CD4-positive, alpha-beta memory T cell (primary cell): ENCODE data around the gene CASS4. TPM values are rescaled to one million over a fixed set of nuclear protein-coding genes. Genes with fewer than 3 reads are reported as not detected.
"Not testable (repeated sequence)": the region's sequence is repeated elsewhere in the genome, so short reads cannot be mapped to it uniquely, and the experiment has no call there.

Experiments used
- CTCF ChIA-PET: fragments of 350-600 bp; sonication (Branson Sonifier 250); formaldehyde crosslinking; loops from one replicate; lab custom pipeline; 2021; ENCODE audit warnings: inconsistent platforms; ENCODE audit not compliant: partially characterized antibody; lab: Charles Lee
- POLR2A ChIA-PET: fragments of 350-600 bp; sonication (Branson Sonifier 250); formaldehyde crosslinking; loops from one replicate; lab custom pipeline; 2021; ENCODE audit not compliant: partially characterized antibody; lab: Charles Lee
- DNase-seq, 5 donors: peaks; one replicate each; pipeline versions ENCODE4 v3.0.0 to v3.0.0-alpha.2; 2020 to 2022; ENCODE audit warnings: mixed read lengths in 1 of 5
- H3K27ac ChIP-seq: one replicate; pipeline ENCODE4 v1.7.0; 2013; ENCODE audit warnings: low read depth, low read length
- H3K27me3 ChIP-seq: 2 replicates; pipeline ENCODE4 v1.7.0; 2013; ENCODE audit warnings: mild to moderate bottlenecking, low read length, moderate library complexity; ENCODE audit not compliant: insufficient read depth
- H3K36me3 ChIP-seq: 2 replicates; pipeline ENCODE4 v1.7.0; 2013; ENCODE audit warnings: mild to moderate bottlenecking, low read length, moderate library complexity; ENCODE audit not compliant: insufficient read depth
- H3K4me1 ChIP-seq: 2 replicates; pipeline ENCODE4 v1.7.0; 2013; ENCODE audit warnings: mild to moderate bottlenecking, low read length, moderate library complexity; ENCODE audit not compliant: insufficient read depth
- H3K4me3 ChIP-seq, 2 donors: one replicate each; pipeline ENCODE4 v1.7.0; 2013; ENCODE audit warnings: low read length in 2 of 2, mild to moderate bottlenecking in 1 of 2
- H3K9me3 ChIP-seq, 2 donors: one replicate each; pipeline ENCODE4 v1.7.0; 2013; ENCODE audit warnings: low read length in 2 of 2, control low read depth in 1 of 2; ENCODE audit not compliant: control insufficient read depth in 1 of 2
- H3K27ac Mint-ChIP-seq, 7 donors: one replicate each; pipeline ENCODE4 v1.8.0; 2020 to 2021; ENCODE audit warnings: mixed read lengths in 7 of 7, mild to moderate bottlenecking in 6 of 7, inconsistent platforms in 3 of 7, moderate library complexity in 3 of 7
- H3K27me3 Mint-ChIP-seq, 2 donors: one replicate each; pipeline ENCODE4 v1.8.0; 2020 to 2021; ENCODE audit warnings: mixed read lengths in 2 of 2
- H3K36me3 Mint-ChIP-seq, 2 donors: one replicate each; pipeline ENCODE4 v1.8.0; 2020 to 2021; ENCODE audit warnings: mixed read lengths in 2 of 2, inconsistent platforms in 1 of 2, mild to moderate bottlenecking in 1 of 2
- H3K4me1 Mint-ChIP-seq, 4 donors: one replicate each; pipeline ENCODE4 v1.8.0; 2020 to 2021; ENCODE audit warnings: mixed read lengths in 4 of 4, mild to moderate bottlenecking in 1 of 4
- H3K4me3 Mint-ChIP-seq, 8 donors: one replicate each; pipeline ENCODE4 v1.8.0; 2020 to 2021; ENCODE audit warnings: mixed read lengths in 8 of 8, mild to moderate bottlenecking in 7 of 8, moderate library complexity in 6 of 8, inconsistent platforms in 3 of 8
- H3K9me3 Mint-ChIP-seq, 8 donors: one replicate each; pipeline ENCODE4 v1.8.0; 2020 to 2021; ENCODE audit warnings: mixed read lengths in 8 of 8, mild to moderate bottlenecking in 5 of 8, inconsistent platforms in 3 of 8, moderate library complexity in 1 of 8
- intact Hi-C: fragments of 100-400 bp; cut with micrococcal nuclease; formaldehyde crosslinking; loops from one replicate; pipeline ENCODE4 v1.15.1; 2023
- polyA plus RNA-seq, 2 donors: library from polyadenylated mRNA; unstranded; fragments of 300-500 nt; fragmentation: Illumina TruSeq; gene quantifications; one replicate each; pipeline ENCODE4 v1.2.3, GENCODE V29; 2021
- total RNA-seq, 2 experiments: library from RNA; stranded (reverse); gene quantifications; one replicate each; pipeline ENCODE4 v1.2.3, GENCODE V29; 2021

The CASS4 gene
- total and polyA plus RNA-seq, 4 experiments from 2014 or later = 3.3 to 10.9 (median 7.9) TPM

- no peaks in the 10 kb centered on the region for H3K27me3 ChIP-seq
- intact Hi-C loops = no loop called here
- H3K4me3 Mint-ChIP-seq = no peak overlapping the region
- H3K4me3 ChIP-seq = no peak overlapping the region
- no peak overlapping the region for H3K27ac ChIP-seq
- H3K4me1 Mint-ChIP-seq = peaks cover 0 to 2% (median under 1%) of the 10 kb centered on the region in 4 donors
- ChIA-PET CTCF (no interaction called here), POLR2A (interaction anchor here (1.0 kb wide), 1 partner anchor 9 kb away, joined by 3 read pairs; the partner anchor contains the start of genes AURKA and CSTF1)
- peak overlapping the region in 1 of 7 donors; percentile 47 for H3K27ac Mint-ChIP-seq
- DNase-seq = no peak
- H3K4me1 ChIP-seq = no peaks in the 10 kb centered on the region
- no peaks in the 10 kb centered on the region for H3K36me3 ChIP-seq
- H3K36me3 Mint-ChIP-seq = peaks cover 0 to 5% of the 10 kb centered on the region in 2 donors
- no peaks in the 10 kb centered on the region for H3K27me3 Mint-ChIP-seq
- H3K9me3 Mint-ChIP-seq = peaks cover 0 to under 1% (median 0%) of the 10 kb centered on the region in 8 donors
- no peaks in the 10 kb centered on the region for H3K9me3 ChIP-seq
These were observed 28.7 kb upstream of the CASS4 start for GRCh38 chr20:56383334-56383733.

- intact Hi-C loops = no loop called here
- H3K4me3 Mint-ChIP-seq = no peak overlapping the region
- no peaks in the 10 kb centered on the region for H3K9me3 Mint-ChIP-seq
- Histone ChIP-seq H3K36me3 (no peaks in the 10 kb centered on the region), H3K4me1 (no peaks in the 10 kb centered on the region), H3K27ac (no peak overlapping the region), H3K9me3 (no peaks in the 10 kb centered on the region), H3K4me3 (no peak overlapping the region), H3K27me3 (no peaks in the 10 kb centered on the region)
- POLR2A ChIA-PET = interaction anchor here (1.1 kb wide), 1 partner anchor 26 kb away, joined by 3 read pairs; the partner anchor contains the start of gene FAM210B
- H3K27me3 Mint-ChIP-seq = no peaks in the 10 kb centered on the region
- peaks cover 0 to 11% of the 10 kb centered on the region in 2 donors for H3K36me3 Mint-ChIP-seq
- no peak for DNase-seq
- H3K4me1 Mint-ChIP-seq = peaks cover 0 to 3% (median under 1%) of the 10 kb centered on the region in 4 donors
- no peak overlapping the region for H3K27ac Mint-ChIP-seq
- CTCF ChIA-PET = no interaction called here
These were observed 26.9 kb upstream of the CASS4 start for GRCh38 chr20:56385130-56385529.

GRCh38 chr20:56386219-56386618 lies 25.8 kb upstream of the CASS4 start:
- no peaks in the 10 kb centered on the region for H3K27me3 Mint-ChIP-seq
- peaks cover 0 to 8% (median 3%) of the 10 kb centered on the region in 4 donors for H3K4me1 Mint-ChIP-seq
- no peak for DNase-seq
- ChIA-PET CTCF (interaction anchor here (1.1 kb wide), 1 partner anchor 12 kb away, joined by 4 read pairs; no protein-coding TSS in a partner anchor), POLR2A (no interaction called here)
- no peaks in the 10 kb centered on the region for H3K9me3 ChIP-seq
- H3K27ac ChIP-seq = no peak overlapping the region
- no peaks in the 10 kb centered on the region for H3K36me3 ChIP-seq
- H3K4me1 ChIP-seq = peaks cover 5% of the 10 kb centered on the region
- H3K9me3 Mint-ChIP-seq = no peaks in the 10 kb centered on the region
- intact Hi-C loops = no loop called here
- no peak overlapping the region for H3K4me3 ChIP-seq
- no peak overlapping the region for H3K4me3 Mint-ChIP-seq
- no peaks in the 10 kb centered on the region for H3K27me3 ChIP-seq
- peak overlapping the region in 1 of 7 donors; percentile 28 for H3K27ac Mint-ChIP-seq
- peaks cover 0 to 11% of the 10 kb centered on the region in 2 donors for H3K36me3 Mint-ChIP-seq

GRCh38 chr20:56388882-56389281 lies 23.2 kb upstream of the CASS4 start:
- Histone ChIP-seq H3K27ac (no peak overlapping the region), H3K27me3 (no peaks in the 10 kb centered on the region), H3K4me1 (peaks cover 17% of the 10 kb centered on the region), H3K9me3 (no peaks in the 10 kb centered on the region), H3K36me3 (no peaks in the 10 kb centered on the region), H3K4me3 (no peak overlapping the region)
- Mint-ChIP-seq H3K27me3 (no peaks in the 10 kb centered on the region), H3K36me3 (peaks cover 4 to 11% of the 10 kb centered on the region in 2 donors), H3K27ac (peak overlapping the region in 1 of 7 donors; percentile 5), H3K4me1 (peaks cover 10 to 20% (median 14%) of the 10 kb centered on the region in 4 donors), H3K4me3 (no peak overlapping the region), H3K9me3 (no peaks in the 10 kb centered on the region)
- DNase-seq = no peak
- ChIA-PET POLR2A (interaction anchor here (1.8 kb wide), 1 partner anchor 30 kb away, joined by 5 read pairs; the partner anchor contains the start of gene FAM210B), CTCF (no interaction called here)
- intact Hi-C loops = no loop called here

- peak overlapping the region in 1 of 8 donors; percentile 36 for H3K4me3 Mint-ChIP-seq
These were observed 22.3 kb upstream of the CASS4 start for GRCh38 chr20:56389807-56390206.

GRCh38 chr20:56390396-56390795 lies 21.7 kb upstream of the CASS4 start:
- CTCF ChIA-PET, H3K27ac ChIP-seq, H3K4me3 ChIP-seq, H3K36me3 ChIP-seq, H3K27me3 ChIP-seq, H3K9me3 ChIP-seq, H3K27me3 Mint-ChIP-seq, H3K4me3 Mint-ChIP-seq, DNase-seq, H3K9me3 Mint-ChIP-seq: not testable (repeated sequence)
- peaks cover 23 to 25% (median 25%) of the 10 kb centered on the region in 4 donors for H3K4me1 Mint-ChIP-seq
- H3K27ac Mint-ChIP-seq = peak overlapping the region in 1 of 7 donors; percentile 60
- intact Hi-C loops = loop anchor here (10.0 kb wide), 1 partner anchor 1234 kb away; the partner anchor contains the start of gene ZBP1
- H3K4me1 ChIP-seq = peaks cover 33% of the 10 kb centered on the region
- H3K36me3 Mint-ChIP-seq = peaks cover 12% of the 10 kb centered on the region in 2 donors
- POLR2A ChIA-PET = interaction anchor here (2.6 kb wide), 1 partner anchor 21 kb away, joined by 10 read pairs; no protein-coding TSS in a partner anchor

More at GRCh38 chr20:56389807-56390206, 22.3 kb upstream of the CASS4 start:
- H3K27ac ChIP-seq = no peak overlapping the region
- no peaks in the 10 kb centered on the region for H3K9me3 ChIP-seq
- Mint-ChIP-seq H3K9me3 (no peaks in the 10 kb centered on the region), H3K27me3 (no peaks in the 10 kb centered on the region), H3K36me3 (peaks cover 6 to 11% of the 10 kb centered on the region in 2 donors), H3K4me1 (peaks cover 19 to 21% (median 20%) of the 10 kb centered on the region in 4 donors), H3K27ac (peak overlapping the region in 2 of 7 donors; percentile 11 to 21)
- H3K4me3 ChIP-seq = no peak overlapping the region
- intact Hi-C loops = loop anchor here (10.0 kb wide), 1 partner anchor 1235 kb away; the partner anchor contains the start of gene ZBP1
- H3K36me3 ChIP-seq = no peaks in the 10 kb centered on the region
- CTCF ChIA-PET = no interaction called here
- POLR2A ChIA-PET = no interaction called here
- H3K27me3 ChIP-seq = no peaks in the 10 kb centered on the region
- no peak for DNase-seq
- peaks cover 27% of the 10 kb centered on the region for H3K4me1 ChIP-seq

- Histone ChIP-seq H3K4me3 (peak overlapping the region in 1 of 2 donors; percentile 100), H3K4me1 (peaks cover 34% of the 10 kb centered on the region), H3K9me3 (no peaks in the 10 kb centered on the region), H3K27ac (peak overlapping the region; percentile 91), H3K36me3 (peaks cover 11% of the 10 kb centered on the region), H3K27me3 (no peaks in the 10 kb centered on the region)
- H3K9me3 Mint-ChIP-seq = no peaks in the 10 kb centered on the region
- peak overlapping the region in 3 of 7 donors; percentile 60 to 94 (median 62) for H3K27ac Mint-ChIP-seq
- H3K4me3 Mint-ChIP-seq = no peak overlapping the region
- intact Hi-C loops = loop anchor here (10.0 kb wide), 1 partner anchor 1234 kb away; the partner anchor contains the start of gene ZBP1
- peaks cover 25 to 28% (median 28%) of the 10 kb centered on the region in 4 donors for H3K4me1 Mint-ChIP-seq
- H3K36me3 Mint-ChIP-seq = peaks cover 18 to 19% of the 10 kb centered on the region in 2 donors
- POLR2A ChIA-PET = interaction anchor here (0.6 to 3.4 kb wide), 6 partner anchors 15 to 83 kb away, joined by 3 to 47 read pairs (median 15); partner anchors contain the start of genes FAM210B and RTF2
- no peak for DNase-seq
- no peaks in the 10 kb centered on the region for H3K27me3 Mint-ChIP-seq
- CTCF ChIA-PET = no interaction called here
These were observed 21.0 kb upstream of the CASS4 start for GRCh38 chr20:56391037-56391436.
